GM12878 (cell line): ENCODE data around the gene ZFPM1. TPM values are rescaled to one million over a fixed set of nuclear protein-coding genes. Genes with fewer than 3 reads are reported as not detected.

Experiments used
- ATAC-seq: fragments of 200-7000 bp; cut with Tn5 transposase; 3 replicates; pipeline ENCODE4 v1.9.1; 2020; ENCODE audit warnings: mild to moderate bottlenecking, moderate library complexity
- BruUV-seq: library from RNA; stranded (reverse); fragments of 400-500 nt; replicated peaks from 2 replicates; lab custom pipeline; 2021; lab: Mats Ljungman, UMichigan
- CTCF ChIA-PET: fragments of 300-600 bp; sonication (Branson Sonifier 250); formaldehyde crosslinking; extraction: SDS; loops from one replicate; lab custom pipeline; 2021; ENCODE audit warnings: inconsistent platforms; lab: Yijun Ruan, JAX
- POLR2A ChIA-PET: fragments of 350-600 bp; formaldehyde crosslinking; extraction: SDS; loops from one replicate; lab custom pipeline; 2021; ENCODE audit warnings: inconsistent platforms; lab: Charles Lee
- RAD21 ChIA-PET: fragments of 300-600 bp; sonication (Branson Sonifier 250); formaldehyde crosslinking; loops from one replicate; lab custom pipeline; 2023; ENCODE audit warnings: antibody characterized with exemption; ENCODE audit not compliant: unreplicated experiment; lab: Charles Lee
- SMC1A ChIA-PET: fragments of 300-600 bp; sonication (Branson Sonifier 250); formaldehyde crosslinking; loops from one replicate; lab custom pipeline; 2023; ENCODE audit not compliant: unreplicated experiment, uncharacterized antibody; lab: Charles Lee
- DNase-seq: peaks from one replicate; pipeline ENCODE4 v3.0.0-alpha.2; 2011; ENCODE audit warnings: low read depth, low spot score
- FAIRE-seq: peaks from 3 replicates; lab custom pipeline; 2011; peaks lifted over from hg19 to GRCh38; lab: Jason Lieb, UNC
- H2AFZ ChIP-seq: 2 replicates; pipeline ENCODE4 v1.6.0; 2011; ENCODE audit warnings: low read depth, low read length, control low read depth; ENCODE audit not compliant: control insufficient read depth
- H3K27ac ChIP-seq: 2 replicates; pipeline ENCODE4 v1.5.1; 2011; ENCODE audit warnings: control low read depth; ENCODE audit not compliant: control insufficient read depth, insufficient read depth
- H3K27me3 ChIP-seq, 2 experiments: replicated peaks in 1 of 2; 2 replicates each; pipeline versions ENCODE4 v1.6.0 to v1.6.1; 2011; ENCODE audit warnings: low read length in 1 of 2; ENCODE audit not compliant: control insufficient read depth in 2 of 2, insufficient read depth in 2 of 2
- H3K36me3 ChIP-seq, 2 experiments: 2 replicates each; pipeline ENCODE4 v1.5.1; 2011; ENCODE audit warnings: low read length in 1 of 2; ENCODE audit not compliant: control insufficient read depth in 2 of 2, insufficient read depth in 2 of 2
- H3K4me1 ChIP-seq: 2 replicates; pipeline ENCODE4 v1.6.1; 2011; ENCODE audit warnings: mild to moderate bottlenecking, low read length, moderate library complexity, mixed read lengths; ENCODE audit not compliant: control insufficient read depth, insufficient read depth
- H3K4me2 ChIP-seq: 2 replicates; pipeline ENCODE4 v1.6.0; 2011; ENCODE audit warnings: control low read depth; ENCODE audit not compliant: control insufficient read depth, insufficient read depth
- H3K4me3 ChIP-seq: fragments of 200-600 bp; sonication (generic); 2 replicates; pipeline ENCODE4 v1.5.1; 2016
- H3K79me2 ChIP-seq: 2 replicates; pipeline ENCODE4 v1.6.0; 2011; ENCODE audit warnings: low read length; ENCODE audit not compliant: control insufficient read depth, insufficient read depth
- H3K9ac ChIP-seq: 2 replicates; pipeline ENCODE4 v1.8.0; 2011; ENCODE audit warnings: low read length, control low read depth, mixed read lengths; ENCODE audit not compliant: control insufficient read depth, insufficient read depth
- H3K9me3 ChIP-seq: replicated peaks from 3 replicates; pipeline ENCODE4 v1.5.1; 2011; ENCODE audit warnings: mild to moderate bottlenecking, low read length; ENCODE audit not compliant: control insufficient read depth, insufficient read depth
- H4K20me1 ChIP-seq: 2 replicates; pipeline ENCODE4 v1.6.0; 2011; ENCODE audit not compliant: control insufficient read depth, insufficient read depth
- BMI1 ChIP-seq: fragments of 450-650 bp; IDR thresholded peaks from 2 replicates; pipeline ENCODE4 v1.6.1; 2016; ENCODE audit warnings: mild to moderate bottlenecking, moderate library complexity, borderline replicate concordance
- CREB1 ChIP-seq: IDR thresholded peaks from 2 replicates; pipeline ENCODE4 v1.6.1; 2012; ENCODE audit warnings: low read depth, mild to moderate bottlenecking, inconsistent platforms
- EGR1 ChIP-seq, 2 experiments: IDR thresholded peaks; 1 replicate in 1 of 2; 2 replicates in 1 of 2; pipeline ENCODE4 v1.6.1; 2011 to 2012; ENCODE audit warnings: low read depth in 2 of 2, low read length in 2 of 2, borderline replicate concordance in 1 of 2, mild to moderate bottlenecking in 1 of 2, moderate library complexity in 1 of 2
- EP300 ChIP-seq, 2 experiments: fragments of 150-350 bp in 1 of 2; IDR thresholded peaks; 2 replicates each; pipeline ENCODE4 v1.6.1; 2011 to 2012; ENCODE audit warnings: low read depth in 2 of 2, low read length in 2 of 2, borderline replicate concordance in 1 of 2, improper control_type of control experiment in 1 of 2, inconsistent platforms in 1 of 2; ENCODE audit not compliant: control insufficient read depth in 1 of 2
- ETV6 ChIP-seq, 2 experiments: fragments of 450-650 bp in 1 of 2; IDR thresholded peaks in 1 of 2; conservative IDR thresholded peaks in 1 of 2; 2 replicates each; pipeline ENCODE4 v1.6.1; 2014; ENCODE audit warnings: antibody characterized with exemption in 1 of 2, borderline replicate concordance in 1 of 2, low read depth in 1 of 2, mild to moderate bottlenecking in 1 of 2, moderate library complexity in 1 of 2
- KLF5 ChIP-seq: fragments of 450-650 bp; IDR thresholded peaks from 2 replicates; pipeline ENCODE4 v1.6.1; 2014; ENCODE audit warnings: mild to moderate bottlenecking; ENCODE audit not compliant: partially characterized antibody
- MLLT1 ChIP-seq: fragments of 450-650 bp; IDR thresholded peaks from 2 replicates; pipeline ENCODE4 v1.6.1; 2016; ENCODE audit warnings: mild to moderate bottlenecking
- NR2F1 ChIP-seq: fragments of 450-650 bp; conservative IDR thresholded peaks from 2 replicates; pipeline ENCODE4 v1.6.1; 2017; ENCODE audit warnings: mild to moderate bottlenecking
- SREBF2 ChIP-seq: IDR thresholded peaks from 2 replicates; pipeline ENCODE4 v1.6.1; 2012; ENCODE audit warnings: mild to moderate bottlenecking, low read length
- USF2 ChIP-seq: IDR thresholded peaks from 2 replicates; pipeline ENCODE4 v1.6.1; 2011; ENCODE audit warnings: low read depth, low read length, improper control_type of control experiment, borderline replicate concordance
- ZNF622 ChIP-seq: fragments of 450-650 bp; IDR thresholded peaks from 2 replicates; pipeline ENCODE4 v1.6.1; 2017; ENCODE audit warnings: mild to moderate bottlenecking, inconsistent platforms
- WGBS: methylation state at CpG from one replicate; pipeline ENCODE4 v1.1.6; 2016; ENCODE audit warnings: low lambda C conversion rate; ENCODE audit not compliant: insufficient replicate concordance, insufficient coverage; ENCODE audit errors: missing lambda C conversion rate; 5-methylcytosine and 5-hydroxymethylcytosine counted together
- in situ Hi-C: fragments of 300-500 bp; cut with MboI; formaldehyde crosslinking; loops from 9 replicates; pipeline ENCODE4 v1.14.3; 2018; ENCODE audit warnings: mixed read lengths
- intact Hi-C: fragments of 100-400 bp; cut with micrococcal nuclease; formaldehyde crosslinking; loops from one replicate; pipeline ENCODE4 v1.14.2; 2022; ENCODE audit not compliant: unreplicated experiment
- polyA plus RNA-seq, 11 experiments: library from polyadenylated mRNA; depleted of rRNA in 4 of 11; unstranded in 6 of 11; stranded (reverse) in 5 of 11; fragments of >200 nt; fragmentation: Nextera tagmentation in 4 of 11; fragmentation: Illumina TruSeq in 1 of 11; extraction: Ambion mirVana in 4 of 11; extraction: Trizol in 1 of 11; gene quantifications; 1 replicate in 1 of 11; 2 replicates in 10 of 11; pipeline versions ENCODE4 v1.2.1 to v1.2.3, GENCODE V29; 2011 to 2016; ENCODE audit warnings: inconsistent platforms in 2 of 11, missing spikeins in 2 of 11, low read depth in 1 of 11
- total RNA-seq, 4 experiments: library from RNA; depleted of rRNA in 3 of 4; stranded (reverse); fragments of >200 nt in 3 of 4; fragmentation: Illumina TruSeq in 1 of 4; extraction: Trizol in 1 of 4; gene quantifications; 2 replicates each; pipeline versions ENCODE4 v1.2.1 to v1.2.3, GENCODE V29; 2013 to 2021

The ZFPM1 gene
- total and polyA plus RNA-seq, 10 of the 15 experiments (the other 5 are each of a cell fraction or from before 2014, with no cell fraction given), result 0.02 to 5.1 (median 0.30) TPM

GRCh38 chr16:88466949-88467348, 13.9 kb downstream of the ZFPM1 start:
- 56% methylated on average over 12 of the region's 13 CpGs for WGBS
- ChIA-PET RAD21 (interaction anchor here (1.4 kb wide), 1 partner anchor 103 kb away, joined by 4 read pairs; the partner anchor contains the start of gene ZC3H18), CTCF (interaction anchor here (1.4 to 1.9 kb wide), 3 partner anchors 10 to 23 kb away, joined by 3 to 8 read pairs (median 6); no protein-coding TSS in a partner anchor), POLR2A (interaction anchor here (1.0 to 1.7 kb wide), 2 partner anchors 10 to 11 kb away, joined by 5 to 6 read pairs; no protein-coding TSS in a partner anchor), SMC1A (interaction anchor here (1.0 to 1.4 kb wide), 2 partner anchors 12 to 18 kb away, joined by 3 to 6 read pairs; no protein-coding TSS in a partner anchor)
- FAIRE-seq (no peak), ATAC-seq (no peak), DNase-seq (no peak)
- Histone ChIP-seq H3K4me2 (no peak overlapping the region), H3K27ac (no peak overlapping the region), H3K27me3 (no peaks in the 10 kb centered on the region), H2AFZ (no peak overlapping the region), H3K36me3 (no peaks in the 10 kb centered on the region), H4K20me1 (0 out of 2 replicates have a peak, but pooled peaks cover 2% of the 10 kb centered on the region), H3K79me2 (no peaks in the 10 kb centered on the region; the same call in 1 of the 2 replicates), H3K9me3 (no peaks in the 10 kb centered on the region), H3K9ac (no peak overlapping the region), H3K4me3 (no peak overlapping the region), H3K4me1 (peaks cover 27% of the 10 kb centered on the region)
- in situ Hi-C loops (no loop called here), intact Hi-C loops (no loop called here)
- no TSS peak for BruUV-seq
- TF ChIP-seq SREBF2 (no peak), MLLT1 (0 out of 2 replicates have a peak, but pooled peaks have one; percentile 23)

DNA sequence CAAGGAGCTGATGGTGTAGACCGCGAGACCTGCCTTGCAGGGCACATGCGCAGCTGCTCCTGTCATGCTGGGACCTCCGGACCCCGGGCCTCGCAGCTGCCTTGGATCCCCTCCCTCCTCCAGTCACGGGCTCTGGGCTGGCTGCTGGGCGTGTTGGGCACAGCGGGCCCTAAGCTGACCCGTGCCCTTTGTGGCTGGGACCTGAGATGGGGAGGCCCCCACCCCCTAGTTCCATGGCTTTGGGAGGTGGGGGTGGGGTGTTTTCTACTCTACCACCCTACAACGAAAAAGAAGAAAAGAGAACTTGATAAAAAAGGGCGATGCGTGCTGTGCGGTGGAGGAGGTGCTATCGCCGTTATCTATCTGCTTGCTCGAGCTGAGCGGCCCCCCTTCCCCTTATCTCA, 14.5 kb downstream of the ZFPM1 start:
- Histone ChIP-seq H3K4me2 (no peak overlapping the region), H3K36me3 (no peaks in the 10 kb centered on the region), H3K4me1 (peaks cover 27% of the 10 kb centered on the region), H3K79me2 (no peaks in the 10 kb centered on the region; the same call in 1 of the 2 replicates), H3K9ac (no peak overlapping the region), H3K27ac (no peak overlapping the region), H4K20me1 (0 out of 2 replicates have a peak, but pooled peaks cover 2% of the 10 kb centered on the region), H3K9me3 (no peaks in the 10 kb centered on the region), H3K27me3 (no peaks in the 10 kb centered on the region), H3K4me3 (no peak overlapping the region), H2AFZ (no peak overlapping the region)
- WGBS, result 85% methylated on average over 18 of the region's 18 CpGs
- ChIA-PET POLR2A (interaction anchor here (1.7 kb wide), 1 partner anchor 12 kb away, joined by 5 read pairs; no protein-coding TSS in a partner anchor), CTCF (interaction anchor here (1.4 to 1.9 kb wide), 2 partner anchors 10 to 24 kb away, joined by 3 to 6 read pairs; no protein-coding TSS in a partner anchor), SMC1A (interaction anchor here (0.8 kb wide), 1 partner anchor 13 kb away, joined by 3 read pairs; no protein-coding TSS in a partner anchor), RAD21 (no interaction called here)
- ATAC-seq (no peak), DNase-seq (no peak), FAIRE-seq (no peak)
- in situ Hi-C loops, result no loop called here
- intact Hi-C loops, result no loop called here
- no peak for TF ChIP-seq NR2F1
- no peak for TF ChIP-seq BMI1
- no peak for TF ChIP-seq CREB1
- no peak for TF ChIP-seq KLF5
- no peak for TF ChIP-seq ZNF622
- TF ChIP-seq EGR1 (IDR thresholded peaks at IDR 0.05; ENCODE audit: borderline replicate concordance in 1 of 2, low read depth in 2 of 2, low read length in 2 of 2), result no peak
- no peak for TF ChIP-seq ETV6 (conservative IDR thresholded peaks at IDR 0.05 in 1 of 2, IDR thresholded peaks at IDR 0.05 in 1 of 2; ENCODE audit: borderline replicate concordance in 1 of 2, low read depth in 1 of 2)
- TF ChIP-seq USF2, result no peak
- no peak for TF ChIP-seq EP300 (IDR thresholded peaks at IDR 0.05; ENCODE audit: borderline replicate concordance in 1 of 2, control insufficient read depth in 1 of 2, low read depth in 2 of 2, low read length in 2 of 2)
- BruUV-seq, result no TSS peak
